Measurements from ENCODE around the gene MAP3K6. TPM values are rescaled to one million over a fixed set of nuclear protein-coding genes. Genes with fewer than 3 reads are reported as not detected.
A peak's percentile ranks its signal among the peaks of the same experiment; 100 is the strongest.

MAP3K6 gene
- total and polyA plus RNA-seq, 2 of the 13 experiments (the other 11 are each of a cell fraction or from before 2014, with no cell fraction given), result 2.7 to 3.2 TPM

GRCh38 chr1:27321813-27322568, 44.8 kb downstream of the MAP3K6 start, which contains the start of gene TMEM222 (continued):
- TF ChIP-seq ZNF530 (CRISPR knock-in tag; IDR thresholded peaks at IDR 0.05; ENCODE audit: low read depth) (no peak), PLSCR1 (CRISPR knock-in tag; IDR thresholded peaks at IDR 0.05; ENCODE audit: borderline replicate concordance) (no peak), ZNF280D (CRISPR knock-in tag; IDR thresholded peaks at IDR 0.05) (0 out of 2 replicates have a peak, but pooled peaks have one; percentile 17), HNRNPK (IDR thresholded peaks at IDR 0.05; ENCODE audit: low read depth, low read length, poor library complexity, severe bottlenecking) (peak; percentile 61), KLF9 (CRISPR knock-in tag; IDR thresholded peaks at IDR 0.05; ENCODE audit: low read depth) (0 out of 2 replicates have a peak, but pooled peaks have one; percentile 76), ZNF256 (CRISPR knock-in tag; conservative IDR thresholded peaks at IDR 0.05) (no peak), AFF4 (CRISPR knock-in tag; IDR thresholded peaks at IDR 0.05) (no peak), ZFP82 (CRISPR knock-in tag; IDR thresholded peaks at IDR 0.05; ENCODE audit: borderline replicate concordance) (no peak), ZNF564 (CRISPR knock-in tag; IDR thresholded peaks at IDR 0.05) (peak; percentile 87)
- TF ChIP-seq, protein P1, sequence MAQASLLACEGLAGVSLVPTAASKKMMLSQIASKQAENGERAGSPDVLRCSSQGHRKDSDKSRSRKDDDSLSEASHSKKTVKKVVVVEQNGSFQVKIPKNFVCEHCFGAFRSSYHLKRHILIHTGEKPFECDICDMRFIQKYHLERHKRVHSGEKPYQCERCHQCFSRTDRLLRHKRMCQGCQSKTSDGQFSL (CRISPR knock-in tag; IDR thresholded peaks at IDR 0.05), result peak; percentile 81
- TF ChIP-seq, protein P2, sequence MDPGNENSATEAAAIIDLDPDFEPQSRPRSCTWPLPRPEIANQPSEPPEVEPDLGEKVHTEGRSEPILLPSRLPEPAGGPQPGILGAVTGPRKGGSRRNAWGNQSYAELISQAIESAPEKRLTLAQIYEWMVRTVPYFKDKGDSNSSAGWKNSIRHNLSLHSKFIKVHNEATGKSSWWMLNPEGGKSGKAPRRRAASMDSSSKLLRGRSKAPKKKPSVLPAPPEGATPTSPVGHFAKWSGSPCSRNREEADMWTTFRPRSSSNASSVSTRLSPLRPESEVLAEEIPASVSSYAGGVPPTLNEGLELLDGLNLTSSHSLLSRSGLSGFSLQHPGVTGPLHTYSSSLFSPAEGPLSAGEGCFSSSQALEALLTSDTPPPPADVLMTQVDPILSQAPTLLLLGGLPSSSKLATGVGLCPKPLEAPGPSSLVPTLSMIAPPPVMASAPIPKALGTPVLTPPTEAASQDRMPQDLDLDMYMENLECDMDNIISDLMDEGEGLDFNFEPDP (CRISPR knock-in tag; conservative IDR thresholded peaks at IDR 0.05), result no peak
